ENCODE measurements around the gene LARGE1. TPM values are rescaled to one million over a fixed set of nuclear protein-coding genes. Genes with fewer than 3 reads are reported as not detected.

The LARGE1 gene
- total and polyA plus RNA-seq, 2 of the 13 experiments (the other 11 are each of a cell fraction or from before 2014, with no cell fraction given): 8.4 to 11.0 TPM

DNA sequence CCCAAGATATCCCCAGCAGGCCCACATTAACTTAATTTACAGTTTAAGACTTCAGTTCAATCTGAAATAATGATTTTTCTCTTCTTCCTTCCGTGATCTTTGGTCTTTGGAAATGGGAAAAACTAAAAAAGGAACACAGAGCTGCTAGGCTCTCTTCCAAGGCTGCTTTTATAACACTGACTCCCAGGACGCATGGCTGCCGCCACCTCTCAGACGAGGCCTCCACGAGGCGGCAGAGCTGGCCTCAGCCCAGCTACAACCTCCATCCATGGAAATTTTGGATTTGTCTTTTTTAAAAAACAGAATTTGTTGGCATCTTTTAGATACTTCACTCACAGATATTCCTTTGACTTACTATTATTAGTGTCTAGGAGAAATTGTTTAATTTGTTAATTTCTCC lies 476.6 kb downstream of the LARGE1 start (continued):
- TF ChIP-seq ZNF251 (CRISPR knock-in tag; IDR thresholded peaks at IDR 0.05) (no peak), SAP130 (CRISPR knock-in tag; IDR thresholded peaks at IDR 0.05; ENCODE audit: low read depth) (no peak)

DNA sequence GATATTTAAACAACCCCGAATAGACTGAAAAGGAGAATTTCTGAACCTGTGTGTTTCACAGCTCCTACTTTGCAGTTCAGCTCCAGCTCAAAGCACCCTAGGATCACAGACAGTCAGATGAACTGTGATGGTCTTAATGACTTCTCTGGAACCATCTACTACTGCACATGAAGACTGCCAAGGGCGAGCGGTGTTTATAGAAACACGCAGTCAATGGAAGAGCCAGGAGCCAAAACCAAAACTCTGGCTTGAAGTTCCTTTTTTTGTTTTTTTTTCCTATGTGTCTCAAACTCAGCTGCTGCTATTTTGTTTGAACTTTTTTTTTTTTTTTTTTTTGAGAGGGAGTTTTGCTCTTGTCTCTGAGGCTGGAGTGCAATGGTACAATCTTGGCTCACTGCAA lies 479.5 kb downstream of the LARGE1 start:
- Histone ChIP-seq H2AFZ (ENCODE audit: low read length) (no peak overlapping the region), H3K4me3 (replicated peaks in 1 of 3; ENCODE audit: insufficient read depth in 1 of 3, low read depth in 2 of 3, low read length in 3 of 3) (no peak overlapping the region), H3K4me2 (ENCODE audit: low read depth, low read length) (no peak overlapping the region), H3K27ac (ENCODE audit: extremely low read length, insufficient read depth, low read length) (no peak overlapping the region), H3K79me2 (ENCODE audit: insufficient read depth, low read length) (no peaks in the 10 kb centered on the region), H3K27me3 (ENCODE audit: control insufficient read depth in 1 of 2, insufficient read depth in 2 of 2, low read length in 2 of 2) (no peaks in the 10 kb centered on the region), H3K36me3 (replicated peaks in 1 of 2; ENCODE audit: control insufficient read depth in 1 of 2, insufficient read depth in 2 of 2, low read length in 2 of 2) (no peaks in the 10 kb centered on the region), H3K9me3 (ENCODE audit: low read length) (no peaks in the 10 kb centered on the region), H3K4me1 (ENCODE audit: insufficient read depth, low read length) (no peaks in the 10 kb centered on the region), H4K20me1 (ENCODE audit: insufficient read depth, low read length) (no peaks in the 10 kb centered on the region), H3K9ac (ENCODE audit: insufficient read depth, low read depth, low read length) (no peak overlapping the region)
- ATAC-seq (no peak), DNase-seq (ENCODE audit: low spot score) (no peak), FAIRE-seq (no peak)
- TF ChIP-seq SNAPC4 (CRISPR knock-in tag; IDR thresholded peaks at IDR 0.05) (no peak), RORA (CRISPR knock-in tag; IDR thresholded peaks at IDR 0.05) (no peak)
- CTCF ChIA-PET (ENCODE audit: low intra/inter-chr PET ratio, low total read pairs): no interaction called here
- 99% methylated on average over 4 of the region's 4 CpGs for WGBS (ENCODE audit: low lambda C conversion rate)
- no TSS peak for BruUV-seq (replicated peaks)
- in situ Hi-C loops (cut with HindIII; ENCODE audit: extremely low pct_ligation_motif_present, low pct_unique_long_range_greater_than_20kb): no loop called here
- intact Hi-C loops (cut with micrococcal nuclease; ENCODE audit: unreplicated experiment): no loop called here
- POLR2A ChIA-PET: no interaction called here
